Nucleus accumbens (tissue), 56 donors: ENCODE results near the gene LRRC8C.

Source experiments
- DNase-seq, 56 donors: peaks; one replicate each; lab custom pipeline; 2025; lab: John Stamatoyannopoulos, UW

The LRRC8C gene

DNA sequence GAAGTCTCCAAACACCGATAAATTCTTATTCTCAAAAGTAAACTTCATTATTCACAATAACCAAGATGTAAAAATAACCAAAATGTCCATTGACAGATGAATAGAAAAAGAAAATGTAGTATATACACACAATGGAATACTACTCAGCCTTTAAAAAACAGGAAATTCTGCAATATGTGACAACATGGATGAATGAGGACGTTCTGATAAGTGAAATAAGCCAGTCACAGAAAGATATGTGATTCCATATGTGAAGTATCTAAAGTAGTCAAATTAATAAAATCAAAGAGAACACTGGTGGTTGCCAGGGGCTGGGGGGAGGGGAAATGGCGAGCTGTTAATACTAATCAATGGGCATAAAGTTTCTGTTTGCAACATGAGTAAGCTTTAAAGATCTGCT, 36.0 kb downstream of the LRRC8C start:
- no peak for DNase-seq

DNA sequence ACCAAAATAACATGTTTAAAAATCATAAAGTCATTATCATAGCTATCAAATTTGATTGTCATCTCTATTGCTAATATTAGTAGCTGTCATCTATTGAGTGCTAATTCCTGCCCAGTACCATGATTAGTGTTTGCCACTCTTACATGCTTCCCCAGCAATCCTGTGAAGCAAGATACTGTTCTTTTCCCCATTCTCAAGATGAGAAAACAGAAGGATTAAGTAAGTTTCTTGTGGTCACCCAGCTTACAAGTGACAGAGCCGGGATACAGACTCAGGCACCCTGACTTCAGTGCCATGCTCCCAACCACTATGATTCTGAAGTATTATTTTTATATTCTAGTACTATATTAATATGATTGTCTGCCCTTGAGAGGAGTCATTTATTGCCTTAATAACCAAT, 36.5 kb downstream of the LRRC8C start:
- no peak for DNase-seq

DNA sequence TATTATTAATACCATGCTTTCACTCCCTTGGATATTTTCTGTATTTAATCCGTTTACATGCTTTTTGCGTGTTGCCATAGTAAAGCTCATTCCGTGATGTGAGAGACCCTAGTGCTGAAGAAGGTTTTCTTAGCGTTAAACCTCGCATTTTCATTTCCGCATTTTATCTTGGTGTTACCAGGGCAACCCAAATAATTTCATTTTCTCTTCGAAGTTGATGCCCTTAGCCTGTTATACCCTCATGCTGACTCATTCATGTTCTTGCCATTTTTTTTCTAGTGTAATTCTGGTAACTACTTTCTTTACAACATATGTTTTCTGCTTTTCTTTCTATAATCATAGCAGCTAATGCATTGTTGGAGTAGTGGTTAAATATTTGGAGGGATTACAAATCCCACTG, 37.2 kb downstream of the LRRC8C start:
- DNase-seq = no peak

DNA sequence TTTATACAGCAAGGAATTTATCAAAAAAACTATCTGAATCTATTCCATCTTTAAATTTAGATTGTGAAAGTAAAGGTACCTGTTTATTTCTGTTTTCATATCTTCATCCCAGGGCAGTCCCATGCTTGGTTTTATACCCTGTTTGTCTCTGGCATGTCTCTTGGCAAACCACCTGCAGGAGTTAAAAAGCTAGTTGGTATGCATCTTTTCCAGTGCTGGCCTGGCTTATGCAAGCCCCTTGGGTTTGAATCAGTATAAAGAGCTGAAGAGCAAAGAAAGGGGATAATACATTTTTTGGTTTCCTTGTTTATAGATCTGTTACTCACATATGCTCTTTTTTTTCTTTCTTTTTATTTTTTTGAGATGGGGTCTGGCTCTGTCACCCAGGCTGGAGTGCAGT, 37.8 kb downstream of the LRRC8C start:
- no peak for DNase-seq

DNA sequence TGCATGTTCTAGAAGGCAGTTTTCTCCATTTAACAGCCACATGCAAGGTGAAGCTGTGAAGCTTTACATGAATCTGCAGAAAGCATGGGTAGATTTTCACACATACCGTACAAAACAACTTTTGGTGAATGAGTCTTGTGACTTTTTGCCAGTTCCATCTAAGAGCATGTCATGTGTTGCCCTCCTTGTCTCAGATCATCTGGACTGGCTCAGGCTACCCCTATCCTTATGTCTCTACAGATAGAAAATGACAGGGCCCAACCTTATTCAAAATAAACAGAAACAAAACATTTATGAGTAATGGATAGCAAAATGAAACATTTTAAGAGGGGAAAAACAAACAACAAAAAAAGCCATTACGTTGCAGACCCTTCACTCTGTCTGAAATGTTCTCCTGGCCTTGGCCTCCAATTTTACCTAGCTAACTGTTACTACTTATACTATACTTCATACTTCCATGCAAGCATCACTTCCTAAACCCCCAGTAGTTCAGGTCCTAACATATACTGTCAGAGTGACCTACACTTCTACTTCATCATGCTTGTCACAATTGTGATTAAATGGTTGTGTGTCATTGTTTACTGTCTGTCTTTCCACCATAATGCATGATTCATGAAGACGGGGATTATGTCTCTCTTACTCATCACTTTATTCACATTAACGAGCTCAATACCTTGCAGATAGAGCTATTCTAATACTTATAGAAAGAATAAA, 39.0 kb downstream of the LRRC8C start:
- no peak for DNase-seq

DNA sequence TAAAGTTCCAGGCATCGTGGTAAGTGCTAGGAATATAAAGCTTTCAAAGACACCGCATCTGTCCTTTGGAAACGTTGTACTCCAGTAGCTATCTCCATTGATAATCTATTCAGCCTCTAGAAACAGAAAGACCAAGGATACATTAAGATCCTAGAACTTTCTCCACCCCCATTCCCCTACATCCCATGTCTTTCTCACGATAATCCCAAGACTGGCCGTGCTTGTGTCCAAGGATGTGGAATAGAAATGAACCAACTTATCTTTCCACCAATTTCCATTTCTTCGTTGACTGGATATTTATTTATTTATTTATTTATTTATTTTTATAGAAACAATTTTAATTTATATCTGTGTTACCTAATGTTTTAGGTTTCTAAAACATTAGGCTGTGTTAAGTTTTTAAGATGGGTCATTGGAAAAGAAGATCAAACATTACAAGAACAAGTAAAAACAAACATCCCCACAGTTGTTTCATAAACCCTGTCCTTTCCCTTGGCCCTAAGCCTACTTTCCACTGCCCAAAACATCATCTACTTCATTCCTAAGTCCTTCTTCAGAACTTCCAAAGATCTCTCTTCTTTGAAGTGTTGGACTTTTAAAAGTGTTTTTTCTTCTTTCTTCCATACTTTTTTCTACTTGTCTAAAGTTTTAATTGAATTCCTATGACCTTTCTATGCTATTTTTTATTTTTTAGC, 39.7 kb downstream of the LRRC8C start:
- DNase-seq = no peak

DNA sequence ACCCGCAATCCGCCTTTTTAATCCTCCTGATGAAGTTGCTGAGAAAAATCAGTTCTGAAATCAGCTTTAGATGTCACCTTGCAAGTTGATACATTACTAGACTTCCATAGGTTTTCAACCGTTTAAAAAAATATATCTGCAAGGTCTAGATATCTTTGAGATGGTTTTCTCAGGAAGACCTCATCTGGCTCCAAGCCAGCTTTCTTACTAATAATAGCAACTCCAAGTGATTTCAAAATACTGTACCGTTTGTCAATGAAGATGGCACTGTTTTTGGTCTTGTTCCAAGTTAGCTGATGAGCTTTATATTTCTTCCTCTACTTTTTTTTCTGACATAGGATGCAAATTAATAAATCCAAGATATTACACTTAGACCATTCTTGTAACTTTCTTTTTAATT, 40.3 kb downstream of the LRRC8C start:
- DNase-seq = no peak

DNA sequence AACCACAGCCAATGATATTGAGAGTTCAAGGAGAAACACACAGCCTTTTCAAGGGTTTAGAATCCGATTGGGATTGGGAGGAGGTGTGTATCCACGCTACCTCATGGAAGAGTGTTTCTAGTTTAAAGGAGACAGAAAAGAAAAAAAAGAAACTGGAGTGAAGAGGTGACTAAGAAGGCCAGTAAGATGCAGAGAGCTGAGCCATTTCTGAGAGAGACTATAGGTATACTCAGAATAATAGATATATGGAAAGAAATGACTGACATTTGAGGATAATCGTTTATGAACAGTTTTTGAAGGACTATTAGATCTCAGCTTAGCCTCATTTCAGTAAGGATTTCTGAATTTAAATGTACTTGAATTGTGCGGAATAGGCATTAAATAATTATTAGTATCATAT, 42.8 kb downstream of the LRRC8C start:
- no peak for DNase-seq

DNA sequence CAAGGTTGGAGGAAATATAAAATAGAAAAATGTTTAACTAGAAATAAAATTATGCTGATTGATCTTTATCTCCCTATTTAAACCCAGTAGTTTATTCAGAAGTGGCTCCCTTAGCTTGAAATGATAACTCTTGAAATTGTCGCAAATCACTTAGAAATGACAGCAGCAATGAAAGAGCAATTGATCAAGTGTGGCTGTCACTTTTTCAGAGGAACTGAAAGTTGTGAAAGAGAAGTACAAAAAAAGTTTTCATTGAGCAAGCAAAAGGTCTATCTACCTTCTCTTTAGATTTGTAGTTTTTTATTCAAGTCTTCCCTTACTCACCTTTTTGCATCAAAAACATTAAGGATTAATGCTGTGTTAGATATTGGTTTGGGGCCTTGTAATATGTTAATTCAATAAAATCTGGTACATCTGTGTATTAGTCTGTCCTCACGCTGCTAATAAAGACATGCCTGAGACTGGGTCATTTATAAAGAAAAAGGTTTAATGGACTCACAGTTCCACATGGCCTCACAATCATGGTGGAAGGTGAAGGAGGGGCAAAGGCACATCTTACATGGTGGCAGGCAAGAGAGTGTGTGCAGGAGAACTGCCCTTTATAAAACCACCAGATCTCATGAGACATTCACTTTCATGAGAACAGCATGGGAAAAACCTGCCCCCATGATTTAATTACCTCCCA, 48.3 kb downstream of the LRRC8C start:
- DNase-seq = no peak

DNA sequence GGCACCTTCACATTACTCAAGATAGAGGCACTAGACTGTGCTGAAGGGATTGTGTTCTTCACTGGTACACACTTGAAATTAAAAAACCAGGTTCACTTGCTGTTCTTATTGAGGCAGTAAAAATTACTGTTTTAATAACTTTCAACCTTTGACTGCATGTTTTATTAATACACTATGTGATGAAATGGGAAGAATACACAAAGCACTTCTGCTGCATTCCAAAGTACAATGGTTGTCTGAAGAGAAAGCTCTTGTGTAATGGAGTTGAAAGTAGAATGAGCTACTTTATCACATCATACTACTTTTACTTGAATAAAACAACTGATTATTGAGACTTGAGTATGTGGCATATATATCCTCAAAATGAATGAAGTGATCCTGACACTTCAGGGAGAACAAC, 49.7 kb downstream of the LRRC8C start:
- no peak for DNase-seq

DNA sequence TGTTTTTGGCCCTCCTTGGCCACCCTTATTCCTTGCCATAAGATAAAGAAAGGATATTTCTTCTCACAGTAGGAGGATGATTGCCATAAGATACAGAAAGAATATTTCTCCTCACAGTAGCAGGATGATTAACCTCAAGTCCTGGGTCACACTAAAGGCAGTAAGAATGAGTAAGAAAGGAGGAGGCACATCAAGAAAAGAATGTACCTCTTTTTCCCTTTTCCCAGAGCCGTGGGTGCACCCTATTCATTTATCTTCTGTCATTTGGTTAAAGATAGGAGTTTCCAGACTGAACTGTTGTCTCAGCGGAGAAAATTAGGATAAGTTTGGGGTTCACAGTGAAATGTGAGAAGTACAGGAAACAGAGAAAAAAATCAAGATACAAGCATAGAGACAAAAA, 52.5 kb downstream of the LRRC8C start:
- no peak for DNase-seq

DNA sequence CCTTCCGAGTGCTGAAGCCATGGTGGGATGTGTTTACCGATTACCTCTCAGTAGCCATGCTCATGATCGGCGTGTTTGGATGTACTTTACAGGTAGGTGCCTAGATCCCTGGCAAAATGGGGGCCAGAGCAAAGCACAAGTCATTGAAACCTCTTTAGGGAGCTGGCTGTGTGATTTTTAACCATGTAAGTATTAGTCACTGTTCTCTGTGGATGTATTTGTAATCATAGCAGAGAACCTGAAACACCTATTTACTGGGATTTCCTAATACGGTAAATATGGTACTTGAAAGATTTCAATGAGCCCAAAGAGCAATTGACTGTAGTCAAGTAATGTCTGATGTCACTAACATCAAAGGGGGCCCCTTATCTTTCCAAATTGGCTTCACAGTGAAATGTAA, 53.6 kb downstream of the LRRC8C start:
- DNase-seq = no peak

DNA sequence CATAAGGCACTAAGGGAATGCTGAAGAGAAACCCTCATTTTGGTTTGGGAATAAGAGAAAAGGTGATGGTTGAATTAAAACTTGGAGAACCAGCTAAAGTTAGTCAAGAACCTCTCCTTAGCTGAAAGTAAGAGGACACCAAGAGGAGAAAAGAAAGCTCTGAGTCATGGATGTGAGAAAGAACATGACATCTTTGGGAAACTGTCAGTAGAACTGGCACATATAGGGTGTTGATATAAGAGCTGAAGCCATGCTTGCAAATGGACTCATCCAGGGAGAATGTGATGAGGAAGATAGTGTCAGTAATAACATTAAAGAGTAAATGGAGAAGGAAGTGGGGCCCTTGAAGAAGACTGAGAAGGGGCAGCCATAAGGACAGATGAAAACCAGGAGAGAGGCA, 54.3 kb downstream of the LRRC8C start:
- DNase-seq = no peak

DNA sequence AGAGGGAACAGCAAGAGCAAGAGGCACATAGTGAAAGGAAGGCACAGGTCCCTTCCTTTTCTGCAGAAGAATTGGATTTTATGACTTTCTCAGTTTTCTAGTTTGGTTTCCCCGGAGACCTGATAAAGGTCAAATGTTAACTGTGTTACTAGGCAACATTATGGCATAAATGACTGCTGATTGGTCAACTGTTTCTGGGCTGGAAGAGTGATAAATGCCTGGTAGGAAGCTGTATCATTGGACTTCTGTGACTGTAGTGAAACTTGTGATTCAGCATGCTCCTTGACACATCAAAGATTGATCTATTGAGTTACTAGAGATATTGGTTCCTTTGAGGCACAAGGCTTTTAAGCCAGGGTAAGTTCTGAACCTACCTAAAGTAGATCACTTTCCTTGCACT, 55.7 kb downstream of the LRRC8C start:
- no peak for DNase-seq

DNA sequence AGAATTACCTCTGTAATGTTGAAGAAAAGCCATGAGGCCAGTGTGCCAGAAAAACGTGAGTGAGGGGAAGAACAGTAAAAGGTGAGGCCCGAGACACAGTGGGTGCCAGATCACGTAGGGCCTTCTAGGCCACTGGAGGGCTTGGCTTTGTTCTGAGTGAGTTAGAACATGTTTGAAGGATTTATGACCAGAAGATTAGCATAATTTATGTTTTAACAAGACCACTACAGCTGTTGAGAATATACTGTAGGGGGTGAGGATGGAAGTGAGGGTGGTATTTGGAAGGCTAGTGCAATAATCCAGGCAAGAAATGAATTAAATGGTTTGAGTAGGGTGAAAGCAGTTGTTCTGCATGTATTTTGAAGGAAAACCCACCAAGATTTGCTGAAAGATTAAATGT, 56.3 kb downstream of the LRRC8C start:
- no peak for DNase-seq

DNA sequence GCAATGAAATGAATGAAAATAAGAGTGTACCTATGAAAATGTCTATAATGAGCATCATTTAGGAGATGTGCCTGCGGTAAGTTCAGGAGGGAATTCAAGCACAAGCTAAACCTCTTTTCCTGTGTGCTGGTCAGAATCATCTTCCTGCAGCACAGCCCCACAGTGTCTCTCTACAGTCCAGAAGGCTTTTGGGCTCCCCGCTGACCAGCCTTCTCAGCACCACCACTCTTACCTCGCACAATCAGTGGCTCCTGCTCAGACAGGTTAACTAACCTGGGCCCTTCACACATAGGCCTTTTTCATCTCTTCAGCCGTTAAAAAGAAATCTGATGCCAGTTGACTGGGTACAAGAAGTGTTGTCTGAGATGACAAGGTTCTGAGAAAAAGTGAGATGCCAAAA, 57.7 kb downstream of the LRRC8C start:
- DNase-seq = no peak

DNA sequence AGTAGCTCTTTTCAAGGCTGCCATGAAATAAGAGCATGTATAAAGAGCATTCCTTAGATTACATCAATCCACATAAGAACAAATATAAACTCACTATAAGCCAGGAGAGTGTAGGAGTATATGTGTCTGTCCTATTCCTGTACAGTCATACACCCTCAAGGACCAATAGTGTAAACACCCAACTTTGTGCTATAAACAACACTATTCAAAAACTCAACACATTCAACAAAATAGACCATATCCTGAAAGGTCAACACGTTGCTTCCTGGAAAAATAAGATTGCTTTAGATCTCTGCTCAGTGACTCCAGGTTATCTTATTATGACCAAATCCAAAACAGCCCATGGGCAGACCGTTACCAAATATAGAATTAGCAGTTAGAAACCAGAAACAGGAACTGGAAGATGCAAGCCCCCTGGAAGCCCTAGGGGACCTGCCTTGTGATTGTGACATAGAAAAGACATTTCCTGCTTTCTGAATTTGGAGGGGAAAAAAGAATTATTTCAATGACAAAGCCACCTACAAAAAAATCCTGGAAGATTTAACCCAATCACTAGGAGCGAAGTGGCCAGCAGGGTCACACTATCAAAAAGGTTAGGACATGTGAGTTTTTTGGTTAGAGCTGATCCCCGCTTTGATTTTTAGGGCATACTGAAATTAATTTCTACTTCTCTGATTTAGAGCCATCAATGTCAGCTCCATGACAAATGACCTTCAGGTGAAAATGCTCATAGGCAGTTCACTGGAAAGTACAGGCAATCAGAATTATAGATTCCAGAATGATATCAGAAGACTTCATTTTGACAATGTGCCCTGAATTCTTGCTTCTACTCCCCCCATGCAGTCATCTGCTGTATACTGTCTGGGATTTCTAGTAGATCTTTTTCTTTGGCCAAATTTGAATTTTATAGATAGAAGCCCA, 59.9 kb downstream of the LRRC8C start:
- peak in 1 of 56 donors; percentile 9 for DNase-seq

DNA sequence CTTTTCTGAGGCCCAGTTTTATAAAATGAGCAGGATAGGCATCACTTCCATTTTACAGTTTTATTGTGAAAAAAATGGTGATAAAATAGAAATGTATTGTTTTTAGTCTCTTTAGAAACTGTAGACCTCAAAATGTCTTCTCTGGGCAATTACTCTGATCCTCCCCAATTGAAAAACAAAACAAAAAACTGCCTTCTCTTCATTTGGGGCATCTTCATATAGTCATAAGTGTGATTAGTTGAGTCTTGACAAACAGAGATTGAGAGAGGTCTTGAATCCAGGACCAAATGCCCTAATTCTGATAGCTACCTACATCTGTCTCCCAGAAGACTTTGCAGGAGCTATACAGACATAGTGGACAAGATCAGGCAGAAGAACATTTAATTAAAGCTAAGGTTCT, 62.9 kb downstream of the LRRC8C start:
- no peak for DNase-seq

DNA sequence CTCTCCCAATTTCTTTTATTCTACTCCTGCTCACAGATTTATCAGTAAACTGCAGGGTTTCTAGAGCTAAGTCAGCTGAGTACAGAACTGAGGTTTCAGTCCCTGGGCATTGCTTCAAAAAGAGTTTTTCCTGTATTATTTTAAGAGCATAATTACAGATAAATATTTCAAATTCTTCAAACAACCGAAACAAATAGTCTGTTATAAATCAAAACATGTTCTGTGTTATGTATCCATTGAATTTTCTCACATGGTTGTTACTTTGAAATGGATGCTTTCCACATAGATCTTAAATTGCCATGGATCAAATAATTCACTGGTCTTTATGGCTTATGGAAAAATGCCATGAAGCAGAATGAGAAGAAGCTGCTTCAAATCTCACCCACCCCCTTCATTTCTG, 64.5 kb downstream of the LRRC8C start:
- DNase-seq = no peak

DNA sequence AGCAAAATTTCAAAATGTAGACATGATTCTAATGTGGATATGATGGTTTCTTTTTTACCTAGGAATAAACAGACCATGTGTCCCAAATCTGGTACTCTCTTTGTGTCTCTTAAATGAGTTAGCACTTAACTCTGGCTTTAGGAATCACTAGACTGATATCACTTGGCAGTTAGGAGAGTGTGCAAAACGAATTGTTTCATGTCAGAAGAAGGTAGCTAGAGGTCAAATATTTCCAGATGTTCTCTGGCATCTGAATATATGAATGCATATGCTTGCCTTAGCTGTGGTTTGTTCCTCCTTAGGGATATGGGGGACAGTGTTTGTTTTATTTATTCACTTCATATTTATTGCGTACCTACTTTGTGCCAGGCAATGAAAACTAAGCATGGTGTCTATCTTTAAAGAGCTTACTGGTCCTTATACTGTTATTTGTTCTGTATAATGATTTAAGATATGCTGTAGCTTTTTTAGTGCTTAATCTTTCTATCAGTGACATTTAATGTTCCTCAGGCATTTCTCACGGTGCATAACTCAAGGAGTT, 65.2 kb downstream of the LRRC8C start:
- no peak for DNase-seq

DNA sequence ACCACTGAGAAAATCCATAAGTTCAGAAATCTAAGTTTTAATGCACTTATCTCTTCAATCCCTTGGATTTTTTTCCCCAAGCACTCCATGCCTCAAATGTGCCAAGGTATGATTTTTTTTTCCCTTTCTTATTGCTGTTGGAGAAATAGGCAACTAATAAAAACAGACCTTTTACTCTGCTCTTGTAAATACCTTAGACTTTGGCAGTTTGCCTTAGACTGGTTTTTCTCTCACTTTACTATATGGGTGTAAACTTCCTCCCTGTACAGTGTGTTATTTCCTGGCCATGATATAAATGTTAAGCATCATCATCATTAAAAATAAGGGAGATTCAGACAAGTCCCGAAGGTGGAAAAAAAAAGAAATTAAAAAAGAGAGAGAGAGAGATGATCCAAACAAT, 65.7 kb downstream of the LRRC8C start:
- no peak for DNase-seq
